Measurements from ENCODE around the gene RHOJ.
"Not testable (repeated sequence)": the region's sequence is repeated elsewhere in the genome, so short reads cannot be mapped to it uniquely, and the experiment has no call there.

RHOJ gene

DNA sequence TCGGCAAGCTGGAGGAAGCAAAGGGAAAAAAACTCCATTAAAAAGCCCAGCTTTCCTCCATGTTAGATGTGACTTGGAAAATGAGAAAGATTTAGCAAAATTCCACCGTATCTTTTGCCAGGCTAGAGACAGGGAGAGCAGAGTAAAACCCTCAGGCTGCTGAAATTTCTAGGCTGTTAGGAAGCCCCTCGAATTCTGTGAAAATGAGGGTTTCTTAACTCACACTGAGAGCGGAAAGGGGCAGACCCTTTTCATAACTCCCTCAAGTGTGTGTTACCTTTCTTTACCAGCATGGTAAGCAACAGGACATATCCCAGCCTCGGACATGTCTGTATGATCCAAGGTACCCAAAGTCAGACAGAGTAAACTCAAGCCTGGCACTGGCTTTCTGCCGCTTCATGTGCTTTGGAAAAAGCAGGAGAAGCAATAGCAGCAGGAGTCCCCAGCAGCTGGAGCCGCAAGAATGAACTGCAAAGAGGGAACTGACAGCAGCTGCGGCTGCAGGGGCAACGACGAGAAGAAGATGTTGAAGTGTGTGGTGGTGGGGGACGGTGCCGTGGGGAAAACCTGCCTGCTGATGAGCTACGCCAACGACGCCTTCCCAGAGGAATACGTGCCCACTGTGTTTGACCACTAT is at the start of gene RHOJ:
Gene RHOJ, plus strand, starts transcription at position 37 of the 637 bp plus-strand sequence. Its CDS starts 427 bp downstream, at position 464.
- Histone ChIP-seq H3K36me3 (ENCODE audit: control insufficient read depth, insufficient read depth, low read length) (no peaks in the 10 kb centered on the region), H3K4me3 (ENCODE audit: low read depth, low read length) (peak within 1 kb of the TSS; percentile 35), H3K9ac (ENCODE audit: low read depth, low read length) (no peak within 1 kb of the TSS), H3K27me3 (ENCODE audit: control insufficient read depth, insufficient read depth, low read length) (no peaks in the 10 kb centered on the region), H3K4me1 (ENCODE audit: control insufficient read depth, insufficient read depth, low read length) (peaks cover 21% of the 10 kb centered on the region), H3K9me3 (ENCODE audit: control insufficient read depth, insufficient read depth, low read length) (no peaks in the 10 kb centered on the region), H3K27ac (ENCODE audit: low read depth, low read length) (peak within 1 kb of the TSS; percentile 75)

DNA sequence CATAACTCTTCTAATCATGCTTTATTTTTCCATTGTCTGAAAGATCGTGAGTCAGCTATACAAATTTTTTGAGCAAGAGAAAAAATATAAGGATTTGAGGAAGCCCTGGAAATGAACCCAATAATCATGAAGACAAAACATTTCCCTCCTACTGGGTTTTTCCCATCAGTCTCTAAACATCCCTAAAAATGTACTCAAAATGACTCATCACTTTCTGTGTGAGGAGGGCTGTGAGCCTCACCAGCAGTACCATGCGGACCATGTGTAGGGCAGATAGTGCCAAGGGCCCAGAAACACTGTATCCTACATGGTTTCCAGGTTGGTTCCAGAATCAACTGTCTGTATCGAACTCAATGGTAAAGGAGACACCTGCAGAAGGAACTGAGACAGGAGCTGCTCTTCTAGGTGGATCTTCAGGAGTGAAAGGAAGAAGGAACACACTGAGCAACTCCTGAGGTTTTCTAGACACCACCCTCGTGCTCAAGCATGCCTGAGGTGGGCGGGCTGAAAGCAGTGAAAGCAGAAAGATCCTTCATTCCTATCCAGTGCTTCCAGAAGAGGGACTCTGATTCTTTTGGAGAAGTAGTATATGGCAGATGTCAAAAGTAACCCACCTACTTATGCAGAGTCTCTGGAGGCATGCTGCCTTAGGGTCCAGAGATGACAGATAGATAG is 48.6 kb upstream of the RHOJ start:
- Histone ChIP-seq H3K4me1 (ENCODE audit: control insufficient read depth, insufficient read depth, low read length) (no peaks in the 10 kb centered on the region), H3K27me3 (ENCODE audit: control insufficient read depth, insufficient read depth, low read length) (no peaks in the 10 kb centered on the region), H3K36me3 (ENCODE audit: control insufficient read depth, insufficient read depth, low read length) (no peaks in the 10 kb centered on the region), H3K4me3 (ENCODE audit: low read depth, low read length) (no peak overlapping the region), H3K9me3 (ENCODE audit: control insufficient read depth, insufficient read depth, low read length) (no peaks in the 10 kb centered on the region), H3K9ac (ENCODE audit: low read depth, low read length) (no peak overlapping the region), H3K27ac (ENCODE audit: low read depth, low read length) (no peak overlapping the region)

DNA sequence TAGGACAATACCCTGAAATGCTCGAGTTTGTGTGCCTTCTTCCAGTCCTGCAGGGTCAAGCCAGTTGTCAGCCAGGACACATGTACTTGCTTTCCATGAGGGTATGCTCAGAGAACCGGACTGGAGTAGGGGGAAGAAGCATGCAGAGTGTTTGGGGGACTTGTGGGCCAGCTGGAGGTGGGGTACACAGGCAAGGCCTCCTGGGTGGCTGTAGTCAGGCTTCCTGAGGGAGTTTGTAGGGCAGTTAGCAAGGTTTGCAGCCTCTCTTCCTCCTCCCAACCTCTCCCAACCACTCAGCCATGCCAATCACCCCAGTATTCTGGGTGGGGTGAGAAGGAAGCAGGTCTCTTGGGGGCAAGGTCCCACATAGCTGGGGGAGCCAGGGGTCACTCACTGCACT is 47.0 kb upstream of the RHOJ start:
- no peaks in the 10 kb centered on the region for H3K4me1 ChIP-seq (ENCODE audit: control insufficient read depth, insufficient read depth, low read length)
- H3K9me3 ChIP-seq (ENCODE audit: control insufficient read depth, insufficient read depth, low read length) = no peaks in the 10 kb centered on the region
- no peak overlapping the region for H3K27ac ChIP-seq (ENCODE audit: low read depth, low read length)
- H3K9ac ChIP-seq (ENCODE audit: low read depth, low read length) = no peak overlapping the region
- H3K27me3 ChIP-seq (ENCODE audit: control insufficient read depth, insufficient read depth, low read length) = no peaks in the 10 kb centered on the region
- no peaks in the 10 kb centered on the region for H3K36me3 ChIP-seq (ENCODE audit: control insufficient read depth, insufficient read depth, low read length)
- H3K4me3 ChIP-seq (ENCODE audit: low read depth, low read length) = no peak overlapping the region

DNA sequence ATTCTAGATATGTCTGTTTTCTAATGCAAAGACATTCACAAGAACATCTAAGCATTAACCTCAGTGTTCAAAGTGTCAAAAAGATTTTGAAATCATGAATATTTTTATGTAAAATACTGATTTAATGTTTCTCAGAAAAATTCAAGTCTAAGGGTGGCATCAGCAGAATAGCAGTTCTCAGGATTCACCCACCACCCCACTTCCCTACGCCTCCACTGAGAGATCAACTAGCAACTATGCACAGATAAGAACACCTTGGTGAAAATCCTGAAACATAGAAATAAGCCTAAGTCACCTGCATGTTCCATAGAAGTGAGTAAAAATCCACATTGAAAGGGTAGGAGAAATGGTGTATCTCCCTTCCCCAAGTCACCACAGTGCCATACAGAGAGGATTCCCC is 40.9 kb upstream of the RHOJ start:
- H3K9ac ChIP-seq (ENCODE audit: low read depth, low read length) = no peak overlapping the region
- H3K9me3 ChIP-seq (ENCODE audit: control insufficient read depth, insufficient read depth, low read length) = peaks cover 18% of the 10 kb centered on the region; the same call in 1 of the 2 replicates
- H3K4me1 ChIP-seq (ENCODE audit: control insufficient read depth, insufficient read depth, low read length) = no peaks in the 10 kb centered on the region
- H3K36me3 ChIP-seq (ENCODE audit: control insufficient read depth, insufficient read depth, low read length) = no peaks in the 10 kb centered on the region
- no peaks in the 10 kb centered on the region for H3K27me3 ChIP-seq (ENCODE audit: control insufficient read depth, insufficient read depth, low read length)
- no peak overlapping the region for H3K4me3 ChIP-seq (ENCODE audit: low read depth, low read length)
- no peak overlapping the region for H3K27ac ChIP-seq (ENCODE audit: low read depth, low read length)

GRCh38 chr14:63164108-63164683 is 40.0 kb upstream of the RHOJ start:
- Histone ChIP-seq H3K9me3 (ENCODE audit: control insufficient read depth, insufficient read depth, low read length) (peaks cover 18% of the 10 kb centered on the region; the same call in 1 of the 2 replicates), H3K9ac (ENCODE audit: low read depth, low read length) (no peak overlapping the region), H3K27me3 (ENCODE audit: control insufficient read depth, insufficient read depth, low read length) (no peaks in the 10 kb centered on the region), H3K27ac (ENCODE audit: low read depth, low read length) (no peak overlapping the region), H3K4me3 (ENCODE audit: low read depth, low read length) (no peak overlapping the region), H3K4me1 (ENCODE audit: control insufficient read depth, insufficient read depth, low read length) (no peaks in the 10 kb centered on the region), H3K36me3 (ENCODE audit: control insufficient read depth, insufficient read depth, low read length) (no peaks in the 10 kb centered on the region)

GRCh38 chr14:63165267-63165666 is 39.0 kb upstream of the RHOJ start:
- not testable (repeated sequence) for H3K9ac ChIP-seq (ENCODE audit: low read depth, low read length); H3K4me1 ChIP-seq (ENCODE audit: control insufficient read depth, insufficient read depth, low read length); H3K27ac ChIP-seq (ENCODE audit: low read depth, low read length); H3K27me3 ChIP-seq (ENCODE audit: control insufficient read depth, insufficient read depth, low read length); H3K36me3 ChIP-seq (ENCODE audit: control insufficient read depth, insufficient read depth, low read length); H3K4me3 ChIP-seq (ENCODE audit: low read depth, low read length)
- H3K9me3 ChIP-seq (ENCODE audit: control insufficient read depth, insufficient read depth, low read length) = peaks cover 18% of the 10 kb centered on the region; the same call in 1 of the 2 replicates

DNA sequence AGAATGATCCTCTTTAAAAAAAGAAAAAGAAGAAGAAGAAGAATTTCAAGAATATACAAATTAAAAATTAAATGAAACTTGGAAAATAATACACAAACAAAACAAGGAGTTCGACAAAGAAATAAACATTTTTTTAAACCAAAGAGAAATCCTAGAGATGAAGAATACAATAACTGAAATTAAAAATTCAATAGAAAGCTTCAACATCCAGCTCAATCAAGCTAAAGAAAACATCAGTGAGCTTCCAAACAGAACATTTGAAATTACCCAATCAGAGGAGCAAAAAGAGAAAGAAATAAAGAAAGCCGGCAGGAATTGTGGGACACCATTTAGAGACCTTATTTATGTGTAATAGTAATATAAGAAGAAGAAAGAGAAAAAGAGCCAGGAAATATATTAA is 37.2 kb upstream of the RHOJ start:
- Histone ChIP-seq H3K9ac (ENCODE audit: low read depth, low read length) (no peak overlapping the region), H3K9me3 (ENCODE audit: control insufficient read depth, insufficient read depth, low read length) (peaks cover 18% of the 10 kb centered on the region; the same call in 1 of the 2 replicates), H3K4me3 (ENCODE audit: low read depth, low read length) (no peak overlapping the region), H3K27me3 (ENCODE audit: control insufficient read depth, insufficient read depth, low read length) (no peaks in the 10 kb centered on the region), H3K27ac (ENCODE audit: low read depth, low read length) (no peak overlapping the region), H3K36me3 (ENCODE audit: control insufficient read depth, insufficient read depth, low read length) (no peaks in the 10 kb centered on the region), H3K4me1 (ENCODE audit: control insufficient read depth, insufficient read depth, low read length) (no peaks in the 10 kb centered on the region)

- Histone ChIP-seq H3K27me3 (ENCODE audit: control insufficient read depth, insufficient read depth, low read length) (no peaks in the 10 kb centered on the region), H3K9ac (ENCODE audit: low read depth, low read length) (no peak overlapping the region), H3K4me3 (ENCODE audit: low read depth, low read length) (no peak overlapping the region), H3K4me1 (ENCODE audit: control insufficient read depth, insufficient read depth, low read length) (no peaks in the 10 kb centered on the region), H3K36me3 (ENCODE audit: control insufficient read depth, insufficient read depth, low read length) (no peaks in the 10 kb centered on the region), H3K27ac (ENCODE audit: low read depth, low read length) (no peak overlapping the region), H3K9me3 (ENCODE audit: control insufficient read depth, insufficient read depth, low read length) (no peaks in the 10 kb centered on the region)
Observed at GRCh38 chr14:63174760-63175191, 29.5 kb upstream of the RHOJ start.

DNA sequence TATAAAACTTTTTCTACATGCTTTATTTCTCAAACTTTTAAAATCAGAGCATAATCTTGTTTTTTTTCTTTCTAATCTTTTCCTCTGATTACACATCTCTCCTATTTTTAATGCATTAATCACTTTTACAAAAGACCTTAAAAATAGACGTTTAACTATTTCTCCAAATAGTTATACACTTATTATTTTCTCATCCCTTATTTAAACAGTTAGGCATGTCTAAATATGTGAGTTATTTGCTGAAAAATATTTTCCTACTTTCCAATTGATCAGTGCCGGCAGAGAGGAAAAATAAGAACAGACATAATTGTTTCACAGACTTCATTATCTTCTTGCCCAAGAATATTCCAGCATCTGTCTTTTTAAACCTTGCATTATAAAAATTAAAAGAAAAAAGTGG is 28.7 kb upstream of the RHOJ start:
- no peak overlapping the region for H3K4me3 ChIP-seq (ENCODE audit: low read depth, low read length)

DNA sequence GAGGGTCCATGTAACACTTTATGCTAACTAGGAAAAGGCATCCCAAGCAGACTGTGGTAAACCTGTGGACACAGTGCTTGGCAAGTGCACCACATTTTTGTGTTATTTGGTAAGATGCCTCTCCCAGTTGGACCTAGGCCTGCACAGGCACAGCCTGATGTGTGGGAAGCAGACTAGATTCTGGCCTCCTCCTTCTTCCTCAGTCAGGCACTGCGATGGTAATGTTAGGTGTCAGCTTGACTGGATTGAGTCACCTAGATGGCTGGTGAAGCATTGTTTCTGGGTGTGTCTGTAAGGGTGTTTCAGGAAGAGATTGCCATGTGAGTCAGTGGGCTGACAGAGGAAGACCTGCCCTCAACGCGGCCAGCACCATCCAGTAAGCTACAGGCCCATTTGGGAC is 25.3 kb upstream of the RHOJ start:
- no peak overlapping the region for H3K27ac ChIP-seq (ENCODE audit: low read depth, low read length)

More for the DNA sequence above, 28.7 kb upstream of the RHOJ start:
- Histone ChIP-seq H3K9me3 (ENCODE audit: control insufficient read depth, insufficient read depth, low read length) (no peaks in the 10 kb centered on the region), H3K36me3 (ENCODE audit: control insufficient read depth, insufficient read depth, low read length) (no peaks in the 10 kb centered on the region), H3K27ac (ENCODE audit: low read depth, low read length) (no peak overlapping the region), H3K9ac (ENCODE audit: low read depth, low read length) (no peak overlapping the region), H3K27me3 (ENCODE audit: control insufficient read depth, insufficient read depth, low read length) (no peaks in the 10 kb centered on the region), H3K4me1 (ENCODE audit: control insufficient read depth, insufficient read depth, low read length) (no peaks in the 10 kb centered on the region)

DNA sequence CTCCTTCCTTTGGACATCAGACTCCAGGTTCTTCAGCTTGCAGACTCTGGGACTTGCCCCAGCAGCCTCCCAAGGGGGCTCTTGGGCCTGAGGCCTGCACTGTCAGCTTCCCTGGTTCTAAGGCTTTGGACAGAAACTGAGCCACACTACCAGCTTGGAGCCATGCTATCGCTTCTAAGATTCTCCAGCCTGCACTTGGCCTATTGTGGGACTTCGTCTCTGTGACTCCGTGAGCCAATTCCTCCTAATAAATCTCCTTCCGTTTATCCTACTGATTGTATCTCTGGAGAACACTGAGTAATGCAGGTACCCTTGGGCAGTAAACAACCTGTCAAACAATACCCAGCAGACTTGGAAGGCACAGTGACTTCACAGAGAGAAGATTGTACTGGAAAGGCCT is 24.9 kb upstream of the RHOJ start:
- Histone ChIP-seq H3K9me3 (ENCODE audit: control insufficient read depth, insufficient read depth, low read length) (no peaks in the 10 kb centered on the region), H3K27ac (ENCODE audit: low read depth, low read length) (no peak overlapping the region), H3K4me3 (ENCODE audit: low read depth, low read length) (no peak overlapping the region), H3K4me1 (ENCODE audit: control insufficient read depth, insufficient read depth, low read length) (no peaks in the 10 kb centered on the region), H3K36me3 (ENCODE audit: control insufficient read depth, insufficient read depth, low read length) (no peaks in the 10 kb centered on the region), H3K27me3 (ENCODE audit: control insufficient read depth, insufficient read depth, low read length) (no peaks in the 10 kb centered on the region), H3K9ac (ENCODE audit: low read depth, low read length) (no peak overlapping the region)

More for the DNA sequence above, 25.3 kb upstream of the RHOJ start:
- H3K4me1 ChIP-seq (ENCODE audit: control insufficient read depth, insufficient read depth, low read length) = no peaks in the 10 kb centered on the region
- H3K4me3 ChIP-seq (ENCODE audit: low read depth, low read length) = no peak overlapping the region
- no peaks in the 10 kb centered on the region for H3K9me3 ChIP-seq (ENCODE audit: control insufficient read depth, insufficient read depth, low read length)
- H3K27me3 ChIP-seq (ENCODE audit: control insufficient read depth, insufficient read depth, low read length) = no peaks in the 10 kb centered on the region
- no peak overlapping the region for H3K9ac ChIP-seq (ENCODE audit: low read depth, low read length)
- no peaks in the 10 kb centered on the region for H3K36me3 ChIP-seq (ENCODE audit: control insufficient read depth, insufficient read depth, low read length)

Measured in HUES48 (cell line).